ENCODE data around the gene PGLYRP4.

Gene PGLYRP4

GRCh38 chr1:153348511-153349362 lies at the start of gene PGLYRP4:
Gene PGLYRP4 (minus strand): TSS chr1:153348841. CDS start chr1:153347932, 909 bp downstream.
- no peak for DNase-seq

- no peak for DNase-seq
Measured at GRCh38 chr1:153397924-153398651, 49.4 kb upstream of the PGLYRP4 start.

GRCh38 chr1:153397051-153397923 lies 48.6 kb upstream of the PGLYRP4 start:
- no peak for DNase-seq

- DNase-seq, result no peak
Measured at GRCh38 chr1:153396461-153396860, 47.8 kb upstream of the PGLYRP4 start.

- no peak for DNase-seq
Measured at GRCh38 chr1:153395776-153396175, 47.1 kb upstream of the PGLYRP4 start.

- DNase-seq, result no peak
Measured at GRCh38 chr1:153395136-153395685, 46.6 kb upstream of the PGLYRP4 start.

- DNase-seq, result no peak
Measured at GRCh38 chr1:153394391-153394790, 45.8 kb upstream of the PGLYRP4 start.

- no peak for DNase-seq
Measured at GRCh38 chr1:153393926-153394325, 45.3 kb upstream of the PGLYRP4 start.

GRCh38 chr1:153392822-153393221 lies 44.2 kb upstream of the PGLYRP4 start:
- no peak for DNase-seq

- DNase-seq, result no peak
Measured at GRCh38 chr1:153392258-153392657, 43.6 kb upstream of the PGLYRP4 start.

- no peak for DNase-seq
Measured at GRCh38 chr1:153390938-153391710, 42.5 kb upstream of the PGLYRP4 start, which contains the start of gene S100A8. Gene S100A8 (minus strand): TSS chr1:153391073. CDS start chr1:153390535, 538 bp downstream.

GRCh38 chr1:153389973-153390879 lies 41.6 kb upstream of the PGLYRP4 start:
- no peak for DNase-seq

- DNase-seq, result no peak
Measured at GRCh38 chr1:153389401-153389800, 40.8 kb upstream of the PGLYRP4 start.

- no peak for DNase-seq
Measured at GRCh38 chr1:153387785-153388184, 39.1 kb upstream of the PGLYRP4 start.

- DNase-seq, result no peak
Measured at GRCh38 chr1:153387001-153387400, 38.4 kb upstream of the PGLYRP4 start.

GRCh38 chr1:153386500-153386901 lies 37.9 kb upstream of the PGLYRP4 start:
- no peak for DNase-seq

- DNase-seq, result no peak
Measured at GRCh38 chr1:153384958-153385580, 36.4 kb upstream of the PGLYRP4 start.

- no peak for DNase-seq
Measured at GRCh38 chr1:153380711-153381110, 32.1 kb upstream of the PGLYRP4 start.

GRCh38 chr1:153379591-153379990 lies 30.9 kb upstream of the PGLYRP4 start:
- no peak for DNase-seq

GRCh38 chr1:153375511-153375910 lies 26.9 kb upstream of the PGLYRP4 start, which contains the start of gene S100A12:
Gene S100A12 (minus strand): TSS chr1:153375621. CDS start chr1:153374592, 1,029 bp downstream.
- no peak for DNase-seq
